Measurements from ENCODE around the gene CEP89.

DNA sequence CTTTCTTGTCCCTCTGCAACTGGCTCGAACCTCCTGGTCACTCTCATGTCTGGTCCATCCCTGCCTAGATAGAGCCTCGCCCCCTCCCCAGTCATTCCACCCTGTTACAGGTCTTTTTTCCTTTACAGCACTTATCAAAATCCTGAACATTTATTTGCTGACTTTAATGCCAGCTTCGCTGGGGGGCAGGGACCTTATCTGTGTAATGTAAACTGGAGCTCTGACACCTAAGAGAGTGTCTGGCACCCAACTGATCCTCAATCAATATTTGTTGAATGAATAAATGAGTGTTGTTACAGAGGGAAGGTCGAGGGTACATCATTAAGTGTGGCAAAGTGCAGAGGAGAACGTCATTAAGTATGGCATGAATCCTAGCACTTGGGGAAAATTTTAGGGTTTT, 17.0 kb upstream of the CEP89 start:
- TF ChIP-seq, protein P1, sequence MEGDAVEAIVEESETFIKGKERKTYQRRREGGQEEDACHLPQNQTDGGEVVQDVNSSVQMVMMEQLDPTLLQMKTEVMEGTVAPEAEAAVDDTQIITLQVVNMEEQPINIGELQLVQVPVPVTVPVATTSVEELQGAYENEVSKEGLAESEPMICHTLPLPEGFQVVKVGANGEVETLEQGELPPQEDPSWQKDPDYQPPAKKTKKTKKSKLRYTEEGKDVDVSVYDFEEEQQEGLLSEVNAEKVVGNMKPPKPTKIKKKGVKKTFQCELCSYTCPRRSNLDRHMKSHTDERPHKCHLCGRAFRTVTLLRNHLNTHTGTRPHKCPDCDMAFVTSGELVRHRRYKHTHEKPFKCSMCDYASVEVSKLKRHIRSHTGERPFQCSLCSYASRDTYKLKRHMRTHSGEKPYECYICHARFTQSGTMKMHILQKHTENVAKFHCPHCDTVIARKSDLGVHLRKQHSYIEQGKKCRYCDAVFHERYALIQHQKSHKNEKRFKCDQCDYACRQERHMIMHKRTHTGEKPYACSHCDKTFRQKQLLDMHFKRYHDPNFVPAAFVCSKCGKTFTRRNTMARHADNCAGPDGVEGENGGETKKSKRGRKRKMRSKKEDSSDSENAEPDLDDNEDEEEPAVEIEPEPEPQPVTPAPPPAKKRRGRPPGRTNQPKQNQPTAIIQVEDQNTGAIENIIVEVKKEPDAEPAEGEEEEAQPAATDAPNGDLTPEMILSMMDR (IDR thresholded peaks at IDR 0.05) = no peak
- TF ChIP-seq POLR2A (IDR thresholded peaks at IDR 0.05) = no peak
